ENCODE data around the gene LMBR1L.
A peak's percentile ranks its signal among the peaks of the same experiment; 100 is the strongest.
"Not testable (repeated sequence)": the region's sequence is repeated elsewhere in the genome, so short reads cannot be mapped to it uniquely, and the experiment has no call there.

The LMBR1L gene

GRCh38 chr12:49110464-49111155, at the start of gene LMBR1L:
TSS of gene LMBR1L (minus strand) at chr12:49110847. CDS start at chr12:49110555, 292 bp downstream.
- DNase-seq = peak; percentile 97

GRCh38 chr12:49160399-49160798, 49.8 kb upstream of the LMBR1L start:
- no peak for DNase-seq

- no peak for DNase-seq
Measured at GRCh38 chr12:49154221-49154620, 43.6 kb upstream of the LMBR1L start.

- no peak for DNase-seq
Measured at GRCh38 chr12:49147384-49147783, 36.7 kb upstream of the LMBR1L start.

GRCh38 chr12:49146406-49146805, 35.8 kb upstream of the LMBR1L start:
- no peak for DNase-seq

GRCh38 chr12:49144384-49144783, 33.7 kb upstream of the LMBR1L start:
- DNase-seq = no peak

GRCh38 chr12:49138999-49139398, 28.4 kb upstream of the LMBR1L start:
- DNase-seq = no peak

- no peak for DNase-seq
Measured at GRCh38 chr12:49138587-49138986, 27.9 kb upstream of the LMBR1L start.

- no peak for DNase-seq
Measured at GRCh38 chr12:49137476-49137875, 26.8 kb upstream of the LMBR1L start.

- not testable (repeated sequence) for DNase-seq
Measured at GRCh38 chr12:49136997-49137396, 26.4 kb upstream of the LMBR1L start.

- no peak for DNase-seq
Measured at GRCh38 chr12:49133590-49133989, 22.9 kb upstream of the LMBR1L start.

GRCh38 chr12:49133014-49133413, 22.4 kb upstream of the LMBR1L start:
- DNase-seq = no peak

- no peak for DNase-seq
Measured at GRCh38 chr12:49131894-49132461, 21.3 kb upstream of the LMBR1L start.

- peak; percentile 87 for DNase-seq
Measured at GRCh38 chr12:49131051-49131893, 20.6 kb upstream of the LMBR1L start, which contains the start of gene TUBA1B. TSS of gene TUBA1B (minus strand) at chr12:49131395. CDS start at chr12:49131300, 95 bp downstream.

GRCh38 chr12:49130151-49131050, 19.8 kb upstream of the LMBR1L start:
- DNase-seq = peak; percentile 92

GRCh38 chr12:49129332-49130150, 18.9 kb upstream of the LMBR1L start:
- DNase-seq = no peak

GRCh38 chr12:49127971-49128370, 17.3 kb upstream of the LMBR1L start:
- DNase-seq = not testable (repeated sequence)

- DNase-seq = no peak
Measured at GRCh38 chr12:49126852-49127763, 16.5 kb upstream of the LMBR1L start.

- DNase-seq = peak; percentile 30
Measured at GRCh38 chr12:49121047-49121696, 10.5 kb upstream of the LMBR1L start.

GRCh38 chr12:49111206-49111605, 559 bp upstream of the LMBR1L start:
- no peak for DNase-seq
